Stimulated activated CD4-positive, alpha-beta T cell treated with anti-CD3 and anti-CD28 coated beads, Interleukin-4, amount 100 ng/mL, for 24 hours (primary cell): ENCODE results near the gene SP2.

Experiments
- DNase-seq: peaks from one replicate; pipeline ENCODE4 v3.0.0-alpha.2; 2020

Gene SP2

GRCh38 chr17:47895856-47896671 lies at the start of gene SP2:
Gene SP2 (plus strand): TSS chr17:47896236. CDS start chr17:47896287, 51 bp downstream.
- peak; percentile 100 for DNase-seq

- no peak for DNase-seq
Observed at GRCh38 chr17:47846716-47847340, 49.2 kb upstream of the SP2 start.

GRCh38 chr17:47847341-47848197 lies 48.5 kb upstream of the SP2 start:
- peak; percentile 15 for DNase-seq

GRCh38 chr17:47848198-47848513 lies 47.9 kb upstream of the SP2 start:
- DNase-seq = no peak

- DNase-seq = no peak
Observed at GRCh38 chr17:47850373-47850691, 45.7 kb upstream of the SP2 start.

- peak; percentile 70 for DNase-seq
Observed at GRCh38 chr17:47850692-47851573, 45.1 kb upstream of the SP2 start, which contains the start of gene SP6. Gene SP6 (minus strand): TSS chr17:47851163. CDS start chr17:47848429, 2,734 bp downstream.

GRCh38 chr17:47851764-47852112 lies 44.3 kb upstream of the SP2 start:
- no peak for DNase-seq

- DNase-seq = no peak
Observed at GRCh38 chr17:47852113-47852949, 43.7 kb upstream of the SP2 start.

- no peak for DNase-seq
Observed at GRCh38 chr17:47853616-47854015, 42.4 kb upstream of the SP2 start.

- no peak for DNase-seq
Observed at GRCh38 chr17:47855737-47856136, 40.3 kb upstream of the SP2 start.

GRCh38 chr17:47856830-47857229 lies 39.2 kb upstream of the SP2 start:
- DNase-seq = no peak

- DNase-seq = no peak
Observed at GRCh38 chr17:47857551-47858455, 38.2 kb upstream of the SP2 start.

GRCh38 chr17:47860386-47860785 lies 35.6 kb upstream of the SP2 start:
- DNase-seq = no peak

- no peak for DNase-seq
Observed at GRCh38 chr17:47862621-47863440, 33.2 kb upstream of the SP2 start.

GRCh38 chr17:47864791-47865216 lies 31.2 kb upstream of the SP2 start:
- DNase-seq = peak; percentile 17

- DNase-seq = no peak
Observed at GRCh38 chr17:47866941-47867340, 29.1 kb upstream of the SP2 start.

- DNase-seq = no peak
Observed at GRCh38 chr17:47867813-47868533, 28.1 kb upstream of the SP2 start.

GRCh38 chr17:47869114-47869513 lies 26.9 kb upstream of the SP2 start:
- no peak for DNase-seq

GRCh38 chr17:47870056-47870455 lies 26.0 kb upstream of the SP2 start:
- no peak for DNase-seq
